GM12878 (cell line): ENCODE data around the gene DIAPH3.

Source experiments
- CTCF ChIP-seq, 3 experiments: IDR thresholded peaks in 2 of 3; conservative IDR thresholded peaks in 1 of 3; 2 replicates each; pipeline ENCODE4 v1.5.1; 2011; ENCODE audit warnings: low read depth in 3 of 3, low read length in 3 of 3, mild to moderate bottlenecking in 3 of 3, control low read depth in 2 of 3, moderate library complexity in 2 of 3, inconsistent platforms in 1 of 3, mixed read lengths in 1 of 3; ENCODE audit not compliant: control insufficient read depth in 2 of 3, insufficient read depth in 1 of 3; ENCODE audit errors: extremely low read depth in 1 of 3
- EED ChIP-seq: sonication (generic); IDR thresholded peaks from 2 replicates; pipeline ENCODE4 v1.6.1; 2016; ENCODE audit warnings: antibody characterized with exemption, low read depth
- EZH2 ChIP-seq: IDR thresholded peaks from 2 replicates; pipeline ENCODE4 v1.6.1; 2012; ENCODE audit warnings: low read depth, mild to moderate bottlenecking, control low read depth, inconsistent platforms, low read length, borderline replicate concordance; ENCODE audit not compliant: control insufficient read depth
- KLF5 ChIP-seq: fragments of 450-650 bp; IDR thresholded peaks from 2 replicates; pipeline ENCODE4 v1.6.1; 2014; ENCODE audit warnings: mild to moderate bottlenecking; ENCODE audit not compliant: partially characterized antibody
- POLR2A ChIP-seq: IDR thresholded peaks from 2 replicates; pipeline ENCODE4 v1.6.1; 2011; ENCODE audit warnings: low read depth, mild to moderate bottlenecking, low read length
- PRDM15 ChIP-seq: fragments of 450-650 bp; formaldehyde crosslinking; IDR thresholded peaks from 2 replicates; pipeline ENCODE4 v1.4.0; 2020; ENCODE audit warnings: mild to moderate bottlenecking, moderate library complexity
- RAD21 ChIP-seq: IDR thresholded peaks from 2 replicates; pipeline ENCODE4 v1.6.1; 2011; ENCODE audit warnings: mild to moderate bottlenecking, low read depth, low read length, moderate library complexity; ENCODE audit not compliant: insufficient read depth
- RAD51 ChIP-seq: fragments of 450-650 bp; IDR thresholded peaks from 2 replicates; pipeline ENCODE4 v1.6.1; 2016; ENCODE audit warnings: moderate library complexity, mild to moderate bottlenecking, inconsistent platforms
- RFX5 ChIP-seq: IDR thresholded peaks from 2 replicates; pipeline ENCODE4 v1.6.1; 2011; ENCODE audit warnings: low read depth, low read length, improper control_type of control experiment
- SIX5 ChIP-seq: IDR thresholded peaks from 2 replicates; pipeline ENCODE4 v1.6.1; 2011; ENCODE audit warnings: mild to moderate bottlenecking, low read depth, low read length, moderate library complexity; ENCODE audit not compliant: severe bottlenecking
- SMC3 ChIP-seq: IDR thresholded peaks from 2 replicates; pipeline ENCODE4 v1.6.1; 2011; ENCODE audit warnings: low read length, improper control_type of control experiment, borderline replicate concordance
- ZNF384 ChIP-seq: IDR thresholded peaks from 2 replicates; pipeline ENCODE4 v1.6.1; 2012; ENCODE audit warnings: low read depth, mild to moderate bottlenecking, low read length, improper control_type of control experiment, borderline replicate concordance

- TF ChIP-seq EED (no peak), CTCF (IDR thresholded peaks at IDR 0.05 in 2 of 3, conservative IDR thresholded peaks at IDR 0.05 in 1 of 3; ENCODE audit: control insufficient read depth in 2 of 3, extremely low read depth in 1 of 3, insufficient read depth in 1 of 3, low read depth in 3 of 3, low read length in 3 of 3) (no peak), EZH2 (no peak), KLF5 (no peak), PRDM15 (CRISPR knock-in tag) (no peak), RFX5 (no peak), POLR2A (no peak), RAD51 (no peak), RAD21 (no peak), SMC3 (no peak), ZNF384 (no peak), SIX5 (no peak)
These were observed 206.3 kb downstream of the DIAPH3 start for GRCh38 chr13:59957438-59957837.
